Stimulated activated CD4-positive, alpha-beta T cell treated with anti-CD3 and anti-CD28 coated beads, Interleukin-12 subunit alpha, Interleukin-12 subunit beta, amount 100 ng/mL, for 48 hours (primary cell): ENCODE measurements around the gene JAKMIP1.
"Not testable (repeated sequence)": the region's sequence is repeated elsewhere in the genome, so short reads cannot be mapped to it uniquely, and the experiment has no call there.

Source experiments
- DNase-seq, 3 donors: peaks; one replicate each; pipeline ENCODE4 v3.0.0-alpha.2; 2020; ENCODE audit warnings: low read depth in 2 of 3, low spot score in 1 of 3

JAKMIP1 gene

GRCh38 chr4:6019316-6020263, 180.8 kb downstream of the JAKMIP1 start:
- DNase-seq = peak in 1 of 3 donors; percentile 36

- no peak for DNase-seq
These were observed 182.0 kb downstream of the JAKMIP1 start, which contains the start of gene C4orf50 for GRCh38 chr4:6018331-6018730. TSS of gene C4orf50 (minus strand) at chr4:6018431.

GRCh38 chr4:6017800-6018199, 182.5 kb downstream of the JAKMIP1 start:
- DNase-seq = no peak

GRCh38 chr4:6017030-6017429, 183.3 kb downstream of the JAKMIP1 start:
- no peak for DNase-seq

- no peak for DNase-seq
These were observed 186.8 kb downstream of the JAKMIP1 start for GRCh38 chr4:6013564-6013963.

GRCh38 chr4:6012200-6012599, 188.1 kb downstream of the JAKMIP1 start:
- no peak for DNase-seq

GRCh38 chr4:6011686-6012085, 188.7 kb downstream of the JAKMIP1 start:
- DNase-seq = no peak

GRCh38 chr4:6011271-6011671, 189.1 kb downstream of the JAKMIP1 start:
- DNase-seq = no peak

- DNase-seq = no peak
These were observed 189.6 kb downstream of the JAKMIP1 start for GRCh38 chr4:6010789-6011188.

- DNase-seq = no peak
These were observed 190.9 kb downstream of the JAKMIP1 start for GRCh38 chr4:6009452-6009851.

GRCh38 chr4:6008766-6009385, 191.5 kb downstream of the JAKMIP1 start:
- no peak for DNase-seq

- no peak for DNase-seq
These were observed 192.2 kb downstream of the JAKMIP1 start for GRCh38 chr4:6008092-6008551.

GRCh38 chr4:6005175-6005574, 195.2 kb downstream of the JAKMIP1 start:
- no peak for DNase-seq

- not testable (repeated sequence) for DNase-seq
These were observed 196.9 kb downstream of the JAKMIP1 start for GRCh38 chr4:6003485-6003884.

GRCh38 chr4:6002926-6003325, 197.4 kb downstream of the JAKMIP1 start:
- no peak for DNase-seq

- no peak for DNase-seq
These were observed 197.9 kb downstream of the JAKMIP1 start for GRCh38 chr4:6002492-6002833.

- no peak for DNase-seq
These were observed 198.5 kb downstream of the JAKMIP1 start for GRCh38 chr4:6001680-6002491.

GRCh38 chr4:5999830-6000365, 200.5 kb downstream of the JAKMIP1 start:
- no peak for DNase-seq

- DNase-seq = no peak
These were observed 201.0 kb downstream of the JAKMIP1 start for GRCh38 chr4:5999356-5999755.

GRCh38 chr4:5998333-5998936, 201.9 kb downstream of the JAKMIP1 start:
- DNase-seq = peak in 2 of 3 donors; percentile 22 to 33

GRCh38 chr4:5996641-5997040, 203.7 kb downstream of the JAKMIP1 start:
- no peak for DNase-seq
